Measurements from ENCODE around the gene TICRR. TPM values are rescaled to one million over a fixed set of nuclear protein-coding genes. Genes with fewer than 3 reads are reported as not detected.

TICRR gene
- total and polyA plus RNA-seq, 2 of the 4 experiments (the other 2 are of a cell fraction), result 3.0 to 4.2 TPM

DNA sequence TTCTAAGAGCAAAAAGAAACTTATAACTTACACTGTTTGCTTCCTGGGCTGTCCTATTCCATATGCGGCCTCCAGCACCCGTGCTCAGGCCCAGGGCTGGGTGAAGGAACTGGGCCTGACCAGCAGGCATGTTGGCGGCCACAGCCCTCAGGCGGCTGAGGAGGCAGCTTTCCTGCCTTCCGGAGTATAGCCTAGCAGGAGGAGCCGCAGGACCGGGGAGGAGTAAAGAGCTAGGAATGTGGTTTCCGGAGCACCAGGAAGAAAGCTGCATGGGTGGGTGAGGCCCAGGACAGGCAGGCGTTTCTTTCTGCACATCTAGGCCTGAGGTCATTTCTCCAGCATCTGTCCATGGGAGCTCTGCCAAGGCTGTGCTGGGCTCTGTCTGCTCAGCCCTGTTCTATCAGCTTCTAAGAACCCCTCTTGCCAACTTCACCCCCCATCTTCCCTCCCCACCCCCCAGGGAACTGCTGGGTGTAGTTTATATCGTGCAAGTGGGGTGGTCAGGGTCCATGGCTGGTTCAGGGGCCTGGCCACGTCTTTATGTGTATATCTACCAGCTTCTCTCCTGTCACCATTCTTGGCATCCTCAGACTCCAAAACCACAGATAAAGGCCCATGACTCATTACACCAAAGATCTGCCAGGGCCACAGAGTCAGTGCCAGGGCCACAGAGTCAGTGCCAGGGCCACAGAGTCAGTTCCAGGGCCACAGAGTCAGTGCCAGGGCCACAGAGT is 87.8 kb downstream of the TICRR start:
- peaks cover 15% of the 10 kb centered on the region for H3K9me1 ChIP-seq (ENCODE audit: insufficient read depth, low read length)
- H3K4me3 ChIP-seq (ENCODE audit: insufficient read depth, low read depth, low read length), result no peak overlapping the region
- H3K14ac ChIP-seq (replicated peaks; ENCODE audit: low read depth, low read length), result peak overlapping the region; percentile 99
- H3K27ac ChIP-seq (ENCODE audit: insufficient read depth, low read length), result peak overlapping the region; percentile 70
- in situ Hi-C loops (cut with MboI; ENCODE audit: low sequenced_read_pairs) (no loop called here), intact Hi-C loops (cut with micrococcal nuclease) (no loop called here), dilution Hi-C loops (cut with HindIII; ENCODE audit: low sequenced_read_pairs, unreplicated experiment) (no loop called here)
- no peaks in the 10 kb centered on the region for H4K20me1 ChIP-seq (ENCODE audit: insufficient read depth, low read length)
- H3K4me1 ChIP-seq (ENCODE audit: control insufficient read depth, insufficient read depth, low read length), result peaks cover 14% of the 10 kb centered on the region
- peak overlapping the region; percentile 14; the same call in 1 of the 2 replicates for H3K4me2 ChIP-seq (ENCODE audit: low read depth, low read length)
- H2AK5ac ChIP-seq (ENCODE audit: low read depth, low read length), result peak overlapping the region; percentile 91
- peak overlapping the region; percentile 99 for H3K4ac ChIP-seq (ENCODE audit: low read depth, low read length)
- no TSS peak for BruUV-seq (replicated peaks)
- ChIA-PET POLR2A (ENCODE audit: unreplicated experiment) (no interaction called here), CTCF (interaction anchor here (1.0 kb wide), 1 partner anchor 10 kb away, joined by 3 read pairs; no protein-coding TSS in a partner anchor)
- peak overlapping the region; percentile 61 for H3K9ac ChIP-seq (ENCODE audit: low read depth, low read length)
- H4K8ac ChIP-seq (ENCODE audit: low read depth in 2 of 2, low read length in 2 of 2), result peak overlapping the region; percentile 99
- peak overlapping the region; percentile 71 for H2BK5ac ChIP-seq (ENCODE audit: low read depth, low read length, poor library complexity, severe bottlenecking)
- WGBS, 2 experiments (ENCODE audit: extremely low coverage in 2 of 2, insufficient read length in 1 of 2), result no CpG with 5 or more reads among the region's 11 CpGs
- peak overlapping the region; percentile 90 for H2AFZ ChIP-seq (replicated peaks; ENCODE audit: low read length, poor library complexity)
- TF ChIP-seq RCOR1 (IDR thresholded peaks at IDR 0.05; ENCODE audit: insufficient replicate concordance, low read length) (no peak), RAD21 (IDR thresholded peaks at IDR 0.05; ENCODE audit: low read length) (peak; percentile 6; the same call in 1 of the 2 replicates), MAZ (IDR thresholded peaks at IDR 0.05; ENCODE audit: borderline replicate concordance, low read depth, low read length) (peak; percentile 42; the same call in 1 of the 2 replicates), BHLHE40 (IDR thresholded peaks at IDR 0.05; ENCODE audit: low read depth, low read length) (no peak), POLR2A (IDR thresholded peaks at IDR 0.05; ENCODE audit: low read depth, low read length) (peak; percentile 70)
- ATAC-seq (ENCODE audit: low read depth), result peak; percentile 90
- H2AK9ac ChIP-seq (replicated peaks; ENCODE audit: low read depth, low read length, poor library complexity), result peak overlapping the region; percentile 90
- peak overlapping the region; percentile 97 for H4K91ac ChIP-seq (ENCODE audit: insufficient read depth, low read depth, low read length)
- no peaks in the 10 kb centered on the region for H3K9me3 ChIP-seq (ENCODE audit: control insufficient read depth, insufficient read depth, low read length)
- H2BK15ac ChIP-seq (ENCODE audit: low read depth, low read length), result peak overlapping the region; percentile 96; the same call in 2 of the 3 replicates
- H3K23ac ChIP-seq (ENCODE audit: low read depth, low read length), result peak overlapping the region; percentile 94
- no peaks in the 10 kb centered on the region for H3K36me3 ChIP-seq (ENCODE audit: control insufficient read depth, insufficient read depth, low read length)
- peak overlapping the region; percentile 89 for H2BK20ac ChIP-seq (ENCODE audit: low read depth, low read length)
- peak overlapping the region; percentile 87 for H3K18ac ChIP-seq (ENCODE audit: low read depth, low read length)
- H3K56ac ChIP-seq (ENCODE audit: extremely low read depth, insufficient read depth, low read length), result peak overlapping the region; percentile 73; the same call in 1 of the 2 replicates
- peak; percentile 92 for DNase-seq
- peak overlapping the region; percentile 96 for H4K5ac ChIP-seq (ENCODE audit: low read depth, low read length)
- no peaks in the 10 kb centered on the region for H3K27me3 ChIP-seq (ENCODE audit: control insufficient read depth, insufficient read depth, low read length)
- H2BK120ac ChIP-seq (ENCODE audit: low read depth, low read length), result peak overlapping the region; percentile 95
- H3K79me1 ChIP-seq (ENCODE audit: low read depth in 1 of 2, low read length in 2 of 2), result peaks cover 0 to 11% of the 10 kb centered on the region in 2 experiments; a peak in 2 of 4 replicates
